Activated T-cell treated with anti-CD3 and anti-CD28 coated beads, Interleukin-2, amount 50 U/mL, for 24 hours (primary cell): ENCODE measurements around the gene AKT3.
A peak's percentile ranks its signal among the peaks of the same experiment; 100 is the strongest.

Experiments used
- DNase-seq: peaks from one replicate; pipeline ENCODE4 v3.0.0-alpha.2; 2020
- H3K27ac Mint-ChIP-seq: 2 replicates; pipeline ENCODE4 v1.8.0; 2020; ENCODE audit warnings: mild to moderate bottlenecking, mixed read lengths
- H3K27me3 Mint-ChIP-seq: 2 replicates; pipeline ENCODE4 v1.8.0; 2020; ENCODE audit warnings: mixed read lengths
- H3K36me3 Mint-ChIP-seq: 2 replicates; pipeline ENCODE4 v1.8.0; 2020; ENCODE audit warnings: low read depth, mixed read lengths
- H3K4me1 Mint-ChIP-seq: 2 replicates; pipeline ENCODE4 v1.8.0; 2020; ENCODE audit warnings: low read depth, mixed read lengths
- H3K4me3 Mint-ChIP-seq: 2 replicates; pipeline ENCODE4 v1.8.0; 2020; ENCODE audit warnings: mild to moderate bottlenecking, moderate library complexity, mixed read lengths
- H3K9me3 Mint-ChIP-seq: 2 replicates; pipeline ENCODE4 v1.8.0; 2020; ENCODE audit warnings: mixed read lengths

Gene AKT3

GRCh38 chr1:243561588-243562319, 288.3 kb downstream of the AKT3 start:
- peaks cover 9% of the 10 kb centered on the region for H3K9me3 Mint-ChIP-seq
- no peak for DNase-seq
- no peak overlapping the region for H3K27ac Mint-ChIP-seq
- no peaks in the 10 kb centered on the region for H3K27me3 Mint-ChIP-seq
- peaks cover 4% of the 10 kb centered on the region for H3K4me1 Mint-ChIP-seq
- H3K36me3 Mint-ChIP-seq, result peaks cover 53% of the 10 kb centered on the region
- no peak overlapping the region for H3K4me3 Mint-ChIP-seq

DNA sequence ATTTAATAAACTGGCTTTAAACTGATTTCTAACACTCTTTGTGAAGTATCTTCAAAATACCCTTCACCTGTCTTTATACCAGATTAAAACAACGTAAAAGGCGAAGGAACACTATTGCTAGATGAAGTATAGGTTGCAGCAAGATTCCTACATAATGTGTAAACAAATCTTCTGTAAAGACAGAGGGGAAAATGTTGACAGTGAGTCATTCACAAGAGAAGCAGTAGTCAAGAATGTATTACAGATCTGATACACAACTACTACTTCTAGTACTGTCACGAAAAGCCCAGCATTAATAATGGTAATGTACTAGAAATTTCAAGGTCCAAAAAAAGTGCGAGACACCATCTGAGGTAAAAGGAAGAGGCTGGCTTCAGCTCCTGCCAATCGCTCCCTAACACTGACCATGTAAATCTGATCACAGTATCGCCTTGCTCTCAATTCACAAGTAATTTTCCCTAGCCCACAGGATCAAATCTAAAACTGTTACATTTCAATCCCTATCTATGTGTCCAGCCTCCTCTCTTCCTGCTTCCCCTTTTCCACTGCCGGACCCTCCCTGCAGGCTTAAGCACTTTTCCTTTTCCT, 290.4 kb downstream of the AKT3 start:
- H3K4me1 Mint-ChIP-seq, result peaks cover 4% of the 10 kb centered on the region
- peaks cover 43% of the 10 kb centered on the region for H3K36me3 Mint-ChIP-seq
- no peak overlapping the region for H3K27ac Mint-ChIP-seq
- H3K27me3 Mint-ChIP-seq, result no peaks in the 10 kb centered on the region
- H3K4me3 Mint-ChIP-seq, result no peak overlapping the region
- H3K9me3 Mint-ChIP-seq, result peaks cover 9% of the 10 kb centered on the region
- DNase-seq, result no peak

DNA sequence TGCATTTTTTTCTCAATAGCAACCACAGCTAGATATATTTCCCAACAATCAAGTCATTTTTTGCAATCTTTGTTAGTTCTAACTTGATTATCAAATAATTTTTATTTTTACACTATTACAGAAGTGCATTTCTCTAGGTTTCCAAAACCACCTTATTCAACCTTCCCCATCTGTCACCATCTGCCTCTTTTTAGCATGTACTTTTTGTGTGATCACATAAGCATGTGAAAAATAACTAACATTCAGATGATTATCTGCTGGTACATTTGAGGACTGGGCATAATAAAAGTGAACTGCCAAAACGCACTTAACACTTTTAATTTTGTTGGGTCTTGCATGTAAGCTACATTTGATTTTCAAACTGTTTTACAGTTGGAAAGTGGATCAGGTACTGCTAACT, 291.5 kb downstream of the AKT3 start:
- H3K36me3 Mint-ChIP-seq, result peaks cover 34% of the 10 kb centered on the region
- no peak for DNase-seq
- H3K4me1 Mint-ChIP-seq, result peaks cover 4% of the 10 kb centered on the region
- H3K27me3 Mint-ChIP-seq, result no peaks in the 10 kb centered on the region
- H3K27ac Mint-ChIP-seq, result no peak overlapping the region
- H3K4me3 Mint-ChIP-seq, result no peak overlapping the region
- peaks cover 9% of the 10 kb centered on the region for H3K9me3 Mint-ChIP-seq

DNA sequence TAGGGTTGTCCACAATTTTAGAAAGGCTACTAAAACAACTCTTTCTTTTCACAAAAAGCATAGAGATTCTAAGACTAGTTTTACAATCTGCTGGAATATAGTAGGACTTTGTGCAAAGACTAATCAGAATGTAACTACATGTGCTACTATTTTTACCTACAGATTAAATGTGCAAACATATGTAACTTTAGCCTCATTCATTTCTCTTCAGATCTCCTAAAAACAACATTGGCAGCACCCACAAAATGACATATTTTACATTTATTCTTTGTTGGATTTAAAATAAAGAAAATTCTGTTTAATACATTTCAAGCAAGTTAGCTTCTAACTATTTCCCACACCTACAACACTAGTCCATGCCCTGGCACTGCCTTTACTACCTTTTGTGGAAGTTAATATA, 292.2 kb downstream of the AKT3 start:
- Mint-ChIP-seq H3K27me3 (no peaks in the 10 kb centered on the region), H3K36me3 (peaks cover 34% of the 10 kb centered on the region), H3K9me3 (peaks cover 9% of the 10 kb centered on the region), H3K27ac (no peak overlapping the region), H3K4me1 (peaks cover 4% of the 10 kb centered on the region), H3K4me3 (no peak overlapping the region)
- no peak for DNase-seq

DNA sequence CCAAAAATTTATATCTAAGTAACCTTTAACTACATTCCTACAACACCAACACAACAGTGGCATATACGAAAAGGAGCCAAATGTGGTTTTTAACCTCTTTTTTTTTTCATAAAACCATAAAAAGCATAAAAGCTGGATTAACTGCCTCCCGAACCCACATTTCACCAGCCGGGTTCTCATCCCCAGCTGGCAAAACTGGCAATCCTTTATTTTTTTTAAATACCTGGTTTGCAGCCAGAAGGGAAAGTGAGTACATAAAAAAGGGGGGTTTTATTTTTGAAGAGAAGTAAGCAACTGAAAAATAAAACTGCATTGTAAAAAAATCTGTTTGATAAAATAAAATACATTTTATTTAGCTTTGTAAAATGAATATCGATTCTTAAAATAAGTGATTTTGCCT, 295.4 kb downstream of the AKT3 start:
- H3K4me1 Mint-ChIP-seq, result peaks cover under 1% of the 10 kb centered on the region
- H3K36me3 Mint-ChIP-seq, result peaks cover 32% of the 10 kb centered on the region
- H3K9me3 Mint-ChIP-seq, result no peaks in the 10 kb centered on the region
- DNase-seq, result no peak
- H3K4me3 Mint-ChIP-seq, result no peak overlapping the region
- no peak overlapping the region for H3K27ac Mint-ChIP-seq
- no peaks in the 10 kb centered on the region for H3K27me3 Mint-ChIP-seq

- H3K9me3 Mint-ChIP-seq, result no peaks in the 10 kb centered on the region
- no peak overlapping the region for H3K27ac Mint-ChIP-seq
- no peak overlapping the region for H3K4me3 Mint-ChIP-seq
- peaks cover 2% of the 10 kb centered on the region for H3K4me1 Mint-ChIP-seq
- peaks cover 38% of the 10 kb centered on the region for H3K36me3 Mint-ChIP-seq
- H3K27me3 Mint-ChIP-seq, result no peaks in the 10 kb centered on the region
- DNase-seq, result no peak
Observed at GRCh38 chr1:243553090-243553489, 297.0 kb downstream of the AKT3 start.

GRCh38 chr1:243550276-243550675, 299.8 kb downstream of the AKT3 start:
- no peaks in the 10 kb centered on the region for H3K27me3 Mint-ChIP-seq
- H3K4me1 Mint-ChIP-seq, result peaks cover 2% of the 10 kb centered on the region
- no peak overlapping the region for H3K27ac Mint-ChIP-seq
- no peaks in the 10 kb centered on the region for H3K9me3 Mint-ChIP-seq
- H3K36me3 Mint-ChIP-seq, result peaks cover 53% of the 10 kb centered on the region
- no peak overlapping the region for H3K4me3 Mint-ChIP-seq
- DNase-seq, result no peak

DNA sequence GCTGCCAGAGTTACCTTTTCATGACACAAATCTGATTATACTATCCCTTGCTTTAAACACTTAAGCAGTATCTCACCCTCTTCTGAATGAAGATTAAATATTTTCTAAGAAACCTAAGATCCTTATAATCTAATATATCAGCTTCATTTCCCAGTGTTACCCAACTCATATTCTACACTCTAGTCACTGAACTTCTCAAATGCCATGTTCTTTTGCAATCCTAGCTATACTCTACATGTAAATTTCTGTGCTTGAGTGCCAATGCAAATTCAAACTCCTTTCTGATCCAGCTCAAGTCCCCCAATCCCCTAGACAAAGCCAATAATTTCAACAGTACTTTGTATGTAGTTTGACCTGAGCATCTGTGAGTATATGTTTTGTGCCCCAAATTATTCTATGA, 300.3 kb downstream of the AKT3 start:
- Mint-ChIP-seq H3K27me3 (no peaks in the 10 kb centered on the region), H3K4me3 (no peak overlapping the region), H3K36me3 (peaks cover 53% of the 10 kb centered on the region), H3K9me3 (no peaks in the 10 kb centered on the region), H3K4me1 (peaks cover 2% of the 10 kb centered on the region), H3K27ac (no peak overlapping the region)
- no peak for DNase-seq

DNA sequence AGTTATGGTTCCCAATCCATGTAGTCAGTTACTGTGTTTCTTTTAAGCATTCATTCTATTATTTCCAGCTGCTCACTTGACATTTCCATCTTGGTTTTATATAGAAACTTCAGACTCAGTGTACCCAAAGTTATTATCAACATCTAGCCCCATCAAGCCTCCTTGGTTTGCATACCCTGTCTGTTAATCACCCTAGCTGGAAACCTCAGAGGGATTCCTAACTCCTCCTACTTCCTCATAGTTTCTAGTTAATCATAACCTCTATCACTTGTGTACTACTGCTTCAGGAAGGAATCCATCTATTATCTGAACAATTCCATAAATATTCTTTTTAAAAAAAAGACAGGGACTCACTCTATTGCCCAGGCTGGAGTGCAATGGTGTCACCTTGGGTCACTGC, 300.9 kb downstream of the AKT3 start:
- no peak for DNase-seq
- H3K27ac Mint-ChIP-seq, result no peak overlapping the region
- no peaks in the 10 kb centered on the region for H3K27me3 Mint-ChIP-seq
- peaks cover 56% of the 10 kb centered on the region for H3K36me3 Mint-ChIP-seq
- no peak overlapping the region for H3K4me3 Mint-ChIP-seq
- H3K9me3 Mint-ChIP-seq, result no peaks in the 10 kb centered on the region
- H3K4me1 Mint-ChIP-seq, result peaks cover 2% of the 10 kb centered on the region

- Mint-ChIP-seq H3K4me1 (peaks cover 2% of the 10 kb centered on the region), H3K36me3 (peaks cover 62% of the 10 kb centered on the region), H3K27ac (no peak overlapping the region), H3K9me3 (no peaks in the 10 kb centered on the region), H3K4me3 (no peak overlapping the region), H3K27me3 (no peaks in the 10 kb centered on the region)
- no peak for DNase-seq
Observed at GRCh38 chr1:243548516-243548915, 301.5 kb downstream of the AKT3 start.

DNA sequence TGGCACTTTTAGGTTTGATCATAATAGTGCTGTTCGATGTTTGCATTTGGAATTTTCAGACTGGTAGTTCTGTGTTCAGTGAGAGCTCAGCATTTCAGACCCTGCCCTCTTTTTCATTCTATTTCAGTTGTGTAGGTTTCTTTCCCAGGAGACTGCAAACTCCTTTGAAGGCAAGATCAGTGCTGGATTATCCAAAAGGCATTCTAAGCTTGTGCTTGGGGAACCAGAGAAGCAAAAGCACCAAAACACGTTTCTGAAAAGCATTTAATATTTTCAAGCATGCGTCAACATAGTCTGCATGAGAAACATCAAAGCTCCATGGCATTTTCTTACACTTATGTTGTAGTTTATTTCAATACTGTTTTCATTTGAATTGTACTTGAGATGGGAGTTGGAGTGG, 302.2 kb downstream of the AKT3 start:
- H3K4me3 Mint-ChIP-seq, result no peak overlapping the region
- no peaks in the 10 kb centered on the region for H3K27me3 Mint-ChIP-seq
- no peak for DNase-seq
- H3K36me3 Mint-ChIP-seq, result peaks cover 63% of the 10 kb centered on the region
- H3K27ac Mint-ChIP-seq, result no peak overlapping the region
- peaks cover 3% of the 10 kb centered on the region for H3K4me1 Mint-ChIP-seq
- no peaks in the 10 kb centered on the region for H3K9me3 Mint-ChIP-seq

- Mint-ChIP-seq H3K36me3 (peaks cover 62% of the 10 kb centered on the region), H3K27me3 (no peaks in the 10 kb centered on the region), H3K9me3 (no peaks in the 10 kb centered on the region), H3K27ac (no peak overlapping the region), H3K4me3 (no peak overlapping the region), H3K4me1 (peaks cover 3% of the 10 kb centered on the region)
- no peak for DNase-seq
Observed at GRCh38 chr1:243546457-243546856, 303.6 kb downstream of the AKT3 start.

DNA sequence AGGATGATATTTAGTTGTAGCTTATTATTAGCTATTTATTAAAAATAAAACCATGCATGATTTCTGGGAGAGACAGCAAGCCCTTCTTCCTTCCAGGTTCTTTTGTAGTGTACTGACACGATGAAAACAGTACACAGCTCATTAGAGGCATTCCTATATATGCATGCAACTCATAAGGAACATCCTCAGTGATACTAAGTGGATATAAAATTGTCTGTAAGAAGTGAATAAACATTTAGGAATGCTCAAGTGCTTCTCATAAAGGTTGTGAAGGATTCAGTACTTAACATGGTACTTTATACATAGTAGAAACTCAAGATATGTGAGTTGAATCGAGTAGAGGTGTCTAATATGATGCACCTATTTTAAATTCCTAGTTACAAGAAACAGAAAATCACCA, 306.5 kb downstream of the AKT3 start:
- H3K9me3 Mint-ChIP-seq, result no peaks in the 10 kb centered on the region
- H3K27me3 Mint-ChIP-seq, result no peaks in the 10 kb centered on the region
- H3K4me3 Mint-ChIP-seq, result no peak overlapping the region
- peaks cover 50% of the 10 kb centered on the region for H3K36me3 Mint-ChIP-seq
- peaks cover 3% of the 10 kb centered on the region for H3K4me1 Mint-ChIP-seq
- DNase-seq, result no peak
- no peak overlapping the region for H3K27ac Mint-ChIP-seq

DNA sequence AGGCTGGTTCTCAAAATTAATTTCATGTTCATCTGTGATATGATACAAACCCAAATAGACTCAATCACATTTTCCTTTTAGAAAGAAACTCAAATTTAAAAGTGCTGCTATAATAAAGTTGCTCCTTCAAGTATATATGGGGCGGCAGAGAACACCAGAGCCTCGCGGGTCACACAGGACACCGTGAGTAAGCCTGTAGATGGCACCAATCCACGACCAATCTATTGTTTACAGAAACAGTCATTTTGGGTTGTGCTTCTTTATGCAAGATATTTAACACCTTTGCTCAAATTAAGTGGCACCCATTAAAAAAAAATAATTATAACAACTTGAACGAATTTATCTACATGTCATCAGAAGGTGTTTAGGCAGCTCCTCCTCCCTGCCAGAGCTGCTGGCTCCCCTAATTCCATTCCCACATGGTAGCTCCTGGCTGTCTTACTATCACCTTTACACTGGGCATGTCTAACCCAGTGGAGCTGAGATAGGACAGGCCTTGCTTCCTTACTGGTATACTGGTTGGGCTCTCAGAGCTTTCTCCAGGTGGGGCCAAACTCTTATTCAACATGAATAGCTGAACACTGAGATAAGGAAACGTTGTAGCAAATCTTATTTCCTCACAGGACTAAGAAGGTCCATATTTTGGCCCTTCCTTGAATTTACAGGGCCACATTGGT, 307.2 kb downstream of the AKT3 start:
- H3K27ac Mint-ChIP-seq, result no peak overlapping the region
- no peaks in the 10 kb centered on the region for H3K27me3 Mint-ChIP-seq
- H3K4me1 Mint-ChIP-seq, result peaks cover 3% of the 10 kb centered on the region
- H3K9me3 Mint-ChIP-seq, result no peaks in the 10 kb centered on the region
- peaks cover 47% of the 10 kb centered on the region for H3K36me3 Mint-ChIP-seq
- H3K4me3 Mint-ChIP-seq, result no peak overlapping the region
- DNase-seq, result no peak

DNA sequence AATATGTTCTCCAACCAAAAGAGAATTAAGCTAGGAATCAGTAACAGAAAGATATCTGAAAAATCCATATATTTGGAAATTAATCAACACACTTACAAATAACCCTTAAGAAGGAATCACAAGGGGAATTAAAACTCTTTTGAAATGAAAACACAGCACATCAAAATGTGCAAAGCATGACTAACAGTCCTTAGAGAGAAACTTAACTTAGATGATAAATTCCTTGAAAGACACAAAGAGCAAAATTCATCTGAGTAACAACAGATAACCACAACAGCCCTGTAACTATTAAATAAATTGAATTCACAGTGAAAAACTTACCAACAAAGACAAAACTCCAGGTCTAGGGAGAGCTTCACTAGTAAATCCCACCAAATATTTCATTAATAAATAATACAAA, 310.4 kb downstream of the AKT3 start:
- H3K36me3 Mint-ChIP-seq, result peaks cover 49% of the 10 kb centered on the region
- H3K4me1 Mint-ChIP-seq, result peaks cover 3% of the 10 kb centered on the region
- H3K27me3 Mint-ChIP-seq, result no peaks in the 10 kb centered on the region
- H3K9me3 Mint-ChIP-seq, result no peaks in the 10 kb centered on the region
- DNase-seq, result no peak
- no peak overlapping the region for H3K4me3 Mint-ChIP-seq
- peak overlapping the region; percentile 59 for H3K27ac Mint-ChIP-seq
